Fibroblast of skin of back (primary cell): ENCODE data around the gene C2orf76.

Experiments
- DNase-seq: peaks from one replicate; pipeline ENCODE4 v3.0.0-alpha.2; 2013

C2orf76 gene

DNA sequence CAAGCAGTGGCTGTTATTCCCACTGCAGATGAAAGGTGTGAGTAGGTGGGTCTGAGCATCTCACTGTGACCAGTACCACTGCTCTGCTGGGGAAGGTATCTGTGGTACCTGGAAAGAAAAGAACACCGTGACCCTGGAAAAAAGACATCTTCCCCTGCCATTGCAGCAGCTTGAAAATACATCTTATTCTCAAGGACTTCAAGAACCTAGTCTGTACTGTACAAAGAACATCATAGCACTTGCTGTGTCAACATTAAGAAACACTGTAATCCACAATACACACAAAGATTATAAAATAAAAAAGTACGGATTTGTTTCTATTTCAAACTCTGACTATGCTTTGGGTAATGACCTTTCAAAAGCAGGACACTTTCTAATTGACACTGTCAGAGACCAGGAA lies 28.9 kb downstream of the C2orf76 start:
- DNase-seq: no peak

DNA sequence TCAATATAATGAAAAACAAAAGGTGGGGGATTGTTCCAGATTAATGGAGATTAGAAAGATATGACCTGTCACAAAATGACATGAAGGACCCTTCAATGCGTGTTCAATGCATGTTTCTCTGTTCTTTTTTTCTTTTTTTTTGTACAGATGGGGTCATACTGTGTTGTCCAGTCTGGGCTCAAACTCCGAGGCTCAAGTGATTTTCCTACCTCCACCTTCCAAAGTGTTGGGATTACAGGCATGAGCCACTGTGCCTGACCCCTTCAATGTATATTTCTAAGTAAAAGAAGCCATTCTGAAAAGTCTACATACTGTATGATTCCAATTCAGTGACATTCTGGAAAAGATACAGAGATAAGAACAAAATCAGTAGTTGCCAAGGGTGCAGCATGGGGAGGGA lies 32.8 kb downstream of the C2orf76 start:
- no peak for DNase-seq

DNA sequence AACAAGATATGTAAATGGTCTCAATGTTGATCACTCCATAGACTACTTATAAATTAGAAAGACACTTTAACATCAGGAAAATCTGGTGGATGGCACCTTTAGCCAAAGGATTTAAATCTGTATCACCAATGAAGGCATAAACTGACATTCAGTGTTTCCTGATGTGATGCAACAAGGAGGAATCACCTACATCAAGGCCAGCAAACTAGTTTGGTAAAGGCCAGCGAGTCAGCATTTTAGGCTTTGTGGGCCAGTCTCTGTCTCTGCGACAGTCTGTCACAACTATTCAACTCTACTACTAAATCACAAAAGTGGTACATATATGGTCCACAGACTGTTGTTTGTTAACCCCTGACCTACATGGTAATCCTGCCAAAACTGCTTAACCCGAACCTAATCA lies 33.3 kb downstream of the C2orf76 start:
- no peak for DNase-seq

DNA sequence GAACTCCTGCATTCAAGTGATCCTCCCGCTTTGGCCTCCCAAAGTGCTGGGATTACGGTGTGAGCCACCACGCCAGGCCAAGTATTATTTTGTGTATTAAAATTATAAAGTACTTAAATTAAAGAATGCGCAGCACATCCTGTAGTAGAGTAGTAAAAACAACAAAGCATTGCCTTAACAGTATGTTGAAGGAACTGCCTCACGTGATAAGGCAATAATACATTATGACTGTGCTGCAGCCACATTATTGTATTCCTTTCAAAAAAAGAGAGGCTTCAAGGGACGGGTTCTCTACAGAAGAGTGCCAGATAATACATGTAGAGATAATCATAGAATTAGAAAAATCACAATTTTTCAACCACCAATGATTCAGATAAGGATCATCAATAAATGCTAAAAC lies 33.7 kb downstream of the C2orf76 start:
- DNase-seq: no peak

DNA sequence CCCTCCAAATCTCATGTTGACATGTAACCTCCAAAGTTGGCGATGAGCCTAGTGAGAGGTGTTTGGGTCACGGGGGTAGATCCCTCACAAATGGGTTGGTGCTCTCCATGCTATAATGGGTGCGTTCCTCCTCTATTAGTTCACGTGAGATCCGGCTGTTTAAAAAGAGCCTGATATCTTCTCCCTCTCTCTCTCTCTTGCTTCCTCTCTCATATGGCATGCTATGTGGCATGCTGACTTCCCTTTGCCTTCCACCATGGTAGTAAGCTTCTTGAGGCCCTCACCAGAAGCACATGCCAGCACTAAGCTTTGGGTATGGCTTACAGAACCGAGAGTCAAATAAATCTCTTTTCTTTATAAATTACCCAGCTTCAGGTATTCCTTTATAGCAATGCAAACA lies 39.2 kb downstream of the C2orf76 start:
- DNase-seq: no peak

DNA sequence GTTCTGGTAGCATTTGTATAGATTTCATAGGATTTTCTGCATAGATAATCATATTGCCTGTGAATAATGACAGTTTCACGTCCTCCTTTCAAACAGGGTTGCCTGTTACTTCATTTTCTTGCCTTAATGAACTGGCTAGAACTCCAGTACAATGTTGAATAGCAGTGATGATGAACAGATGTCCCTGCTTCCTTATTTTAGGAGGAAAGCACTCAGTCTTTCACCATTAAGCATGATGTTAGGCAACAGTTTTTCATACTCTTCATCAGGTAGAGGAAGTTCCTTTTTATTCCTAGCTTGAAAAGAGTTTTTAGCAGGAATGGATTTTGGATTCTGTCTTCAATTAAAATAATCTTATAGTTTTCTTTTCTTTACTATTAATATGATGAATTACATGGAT lies 39.7 kb downstream of the C2orf76 start:
- DNase-seq: no peak

DNA sequence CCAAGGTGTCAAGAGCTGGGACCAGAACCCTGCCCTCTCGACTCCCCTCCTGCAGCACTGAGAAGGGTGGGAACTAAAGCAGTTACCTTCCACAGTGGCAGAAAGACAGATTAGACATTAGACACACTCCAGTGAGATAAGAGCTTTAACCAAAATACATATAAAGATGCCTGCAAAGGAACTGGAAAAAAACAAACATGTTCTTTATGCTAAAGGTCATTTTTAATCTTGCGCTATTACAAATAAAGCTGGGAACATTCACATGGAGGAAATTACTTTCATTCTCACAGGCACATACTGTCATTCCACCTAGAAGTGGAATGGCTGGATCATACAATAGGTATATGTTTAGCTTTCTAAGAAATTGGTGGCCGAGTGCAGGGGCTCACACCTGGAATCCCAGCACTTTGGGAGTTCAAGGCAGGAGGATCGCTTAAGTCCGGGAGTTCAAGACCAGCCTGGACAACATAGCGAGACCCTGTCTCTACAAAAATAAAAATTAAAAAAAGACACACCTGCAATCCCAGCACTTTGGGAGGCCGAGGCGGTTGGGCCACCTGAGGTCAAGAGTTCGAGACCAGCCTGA lies 41.9 kb downstream of the C2orf76 start:
- no peak for DNase-seq

DNA sequence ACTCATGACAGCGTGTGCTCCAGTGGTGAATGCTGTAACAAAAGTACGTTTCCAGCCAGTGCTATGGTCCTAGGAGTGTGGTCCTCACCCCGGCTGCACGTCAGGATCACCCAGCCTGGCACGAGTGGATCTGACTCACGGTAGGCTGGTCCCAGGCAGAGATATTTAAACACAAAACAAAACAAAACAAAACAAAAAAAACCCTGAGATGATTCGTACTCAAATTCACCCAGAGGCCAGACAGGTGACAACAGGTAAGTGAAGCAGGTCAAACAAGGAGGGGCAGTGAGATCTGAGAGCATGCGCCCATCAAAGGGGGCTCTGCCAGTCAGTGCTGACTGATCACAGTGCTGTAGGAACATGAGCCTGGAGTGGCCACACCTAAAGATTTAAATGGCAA lies 43.2 kb downstream of the C2orf76 start:
- no peak for DNase-seq

DNA sequence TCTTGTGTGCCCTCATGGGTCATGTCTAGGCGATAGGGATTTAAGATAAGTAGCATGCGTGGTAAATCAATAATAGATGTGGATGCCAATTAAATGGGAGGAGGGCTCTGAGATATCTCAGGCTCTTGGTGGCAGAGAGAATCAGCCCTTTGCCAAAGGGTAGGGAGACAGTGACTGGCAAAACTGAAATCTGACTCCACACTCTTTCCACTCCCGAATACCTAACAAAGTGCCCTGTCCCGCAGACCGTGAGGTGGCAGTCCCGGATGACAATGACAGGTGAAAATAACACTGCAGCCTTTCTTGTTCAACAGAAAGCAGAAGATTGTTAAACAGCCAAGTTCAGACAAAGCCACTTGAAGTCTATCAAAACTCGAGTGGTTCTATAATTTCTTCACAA lies 47.0 kb downstream of the C2orf76 start:
- no peak for DNase-seq

DNA sequence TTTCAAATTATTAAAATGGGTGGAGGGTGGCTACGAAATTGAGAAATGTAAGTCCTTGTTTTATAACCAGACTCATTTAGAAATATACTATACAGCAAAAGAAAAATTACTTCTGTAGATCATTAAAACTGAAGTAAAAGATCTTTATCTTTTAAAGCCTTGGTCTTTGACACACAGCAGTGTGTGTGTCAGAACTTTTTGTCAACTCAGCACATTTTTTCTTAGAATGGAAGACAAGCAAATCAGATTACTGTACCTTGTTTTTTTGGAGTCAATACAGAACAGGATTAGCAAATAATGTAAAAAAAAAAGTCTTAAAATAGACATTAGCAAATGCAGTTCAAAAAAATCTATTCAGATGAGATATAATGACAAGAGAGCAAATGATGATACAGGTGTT lies 49.1 kb downstream of the C2orf76 start:
- no peak for DNase-seq

DNA sequence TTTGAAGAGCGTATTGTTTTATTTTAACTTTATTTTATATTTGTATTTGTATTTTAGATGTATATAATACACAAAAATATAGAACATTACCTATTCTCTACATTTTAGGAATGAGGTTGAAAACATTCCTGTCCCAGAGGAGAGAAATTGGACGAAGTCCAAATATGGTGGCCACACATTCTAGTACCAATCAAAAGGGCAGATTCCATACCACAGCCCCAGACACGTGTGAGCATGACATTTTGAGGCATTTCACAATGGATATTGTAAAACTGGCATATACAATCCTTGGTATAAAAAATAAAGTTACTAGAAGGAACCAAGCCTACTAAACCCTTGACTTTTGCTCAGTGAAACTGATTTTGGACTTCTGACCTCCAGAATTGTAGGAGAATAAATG lies 50.6 kb downstream of the C2orf76 start:
- no peak for DNase-seq

DNA sequence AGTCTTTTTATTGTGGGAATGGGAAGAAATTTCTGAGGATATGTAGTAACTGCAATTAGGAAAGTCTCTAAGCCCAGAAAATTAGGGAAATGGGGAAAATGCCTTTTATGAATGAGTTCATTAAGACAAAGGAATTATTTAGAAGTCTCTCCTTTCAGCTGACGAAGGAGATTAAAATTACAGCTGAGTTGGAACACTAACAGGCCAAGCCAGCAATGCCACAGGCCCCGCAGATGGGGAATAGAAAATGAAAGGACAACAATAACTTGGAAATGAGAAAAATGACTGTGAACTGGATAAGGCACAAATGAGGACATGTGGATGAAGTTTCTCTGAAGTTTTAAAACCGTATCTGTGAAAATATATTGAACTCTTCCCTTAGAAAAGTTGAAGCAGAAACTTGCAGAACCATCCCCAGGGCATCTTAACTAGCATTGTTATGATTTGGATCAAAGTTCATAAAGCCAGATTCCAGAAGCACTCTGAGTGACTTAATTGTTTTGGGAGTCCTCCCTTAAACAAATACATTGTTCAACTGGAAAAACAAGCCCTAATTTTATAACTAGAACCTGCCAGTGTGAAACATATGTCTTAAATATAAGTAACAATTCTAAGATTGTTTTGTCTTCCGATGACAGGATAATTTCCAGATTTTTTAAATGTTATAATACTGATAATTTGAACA lies 51.3 kb downstream of the C2orf76 start:
- DNase-seq: peak; percentile 5

DNA sequence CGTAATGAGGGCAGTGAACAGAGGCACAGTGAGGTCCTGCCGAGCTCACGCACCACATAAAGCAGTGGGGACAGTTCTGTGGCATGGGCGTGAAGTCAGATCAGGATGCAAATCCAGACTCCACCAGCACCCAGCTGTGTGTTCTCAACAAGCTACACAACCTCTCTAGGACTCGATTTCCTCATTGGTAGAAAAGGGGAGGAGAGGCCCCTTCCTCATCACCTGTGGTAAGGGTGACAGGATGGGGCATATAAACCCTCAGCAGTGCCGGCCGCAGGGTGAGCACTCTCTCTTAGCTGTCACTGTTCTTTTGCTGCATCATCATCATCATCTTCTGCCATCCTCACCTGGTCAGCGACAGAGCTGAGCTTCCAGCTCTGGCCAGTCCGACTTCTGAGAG lies 54.8 kb downstream of the C2orf76 start:
- DNase-seq: no peak

DNA sequence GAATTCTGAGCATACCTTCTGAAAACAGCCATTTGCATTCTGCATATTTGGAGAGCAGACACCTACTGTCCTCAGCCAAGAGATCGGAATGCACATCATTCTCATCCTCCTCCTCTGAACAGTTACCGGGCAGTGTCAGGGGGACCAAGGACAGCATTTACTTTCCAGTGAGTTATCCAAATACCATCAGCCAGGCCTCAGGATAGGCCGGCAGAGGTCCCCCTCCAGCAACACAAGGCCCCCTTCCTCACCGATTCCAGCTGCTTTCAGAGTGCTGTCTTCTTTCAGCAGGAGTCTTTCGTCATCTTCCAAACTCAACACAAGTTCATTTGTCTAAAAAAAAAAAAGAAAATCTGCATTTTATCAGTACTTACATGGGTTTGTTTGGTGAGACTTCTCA lies 55.3 kb downstream of the C2orf76 start:
- DNase-seq: no peak

DNA sequence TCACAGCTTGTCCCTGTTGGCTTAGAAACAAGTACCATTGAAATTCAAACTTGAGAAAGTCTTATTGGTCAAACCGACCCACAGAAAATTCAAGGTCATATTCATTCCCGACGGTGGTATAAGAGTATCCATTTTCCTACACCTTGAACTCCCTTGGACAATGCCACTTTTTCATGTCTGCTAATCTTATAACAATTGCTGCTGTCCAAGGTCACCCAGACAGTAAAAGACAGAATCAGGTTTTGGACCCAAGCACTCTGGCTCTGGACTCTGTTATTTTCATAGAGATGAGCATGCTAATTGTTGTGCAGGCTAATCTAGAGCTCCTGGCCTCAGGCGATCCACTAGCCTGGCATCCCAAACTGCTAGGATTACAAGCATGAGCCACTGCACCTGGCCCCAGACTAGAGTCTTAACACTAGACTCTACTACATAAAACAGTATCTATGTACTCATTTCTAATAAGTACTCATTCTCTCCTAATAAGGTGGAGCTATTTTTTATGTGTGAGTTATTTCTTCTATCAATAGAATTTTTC lies 57.8 kb downstream of the C2orf76 start:
- DNase-seq: no peak

DNA sequence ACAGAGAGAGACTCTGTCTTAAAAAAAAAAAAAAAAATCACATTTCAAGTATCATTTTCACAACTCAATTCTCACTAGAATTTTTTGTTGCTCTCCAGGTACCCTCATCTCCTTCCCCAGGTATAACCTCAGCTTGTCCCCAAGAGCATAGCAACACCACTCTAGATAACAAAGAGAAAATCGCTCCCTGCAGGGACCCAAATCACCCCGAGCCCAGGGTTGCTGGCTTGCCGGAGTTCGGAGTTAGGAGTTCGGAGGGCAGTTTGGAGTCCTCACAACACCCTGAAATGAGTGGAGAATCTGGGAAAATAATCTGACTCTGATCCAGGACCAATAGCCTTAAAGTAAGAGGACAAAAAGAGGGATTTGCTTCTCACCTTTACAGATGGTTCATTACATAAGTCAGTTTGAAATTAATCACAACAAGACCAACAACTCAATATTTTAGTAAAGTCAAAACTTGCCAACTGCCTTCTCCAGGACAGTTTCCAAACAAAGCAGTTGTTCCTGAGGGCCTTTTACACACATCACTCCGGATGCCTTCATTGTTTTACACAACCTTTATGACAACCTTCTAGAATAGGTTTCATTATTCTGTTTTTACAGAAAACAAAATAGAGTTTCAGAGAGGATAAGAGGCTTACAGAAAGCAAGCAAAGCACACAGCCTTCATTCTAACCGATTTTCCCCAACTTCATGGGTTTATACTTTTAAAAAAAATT lies 59.1 kb downstream of the C2orf76 start:
- DNase-seq: no peak

DNA sequence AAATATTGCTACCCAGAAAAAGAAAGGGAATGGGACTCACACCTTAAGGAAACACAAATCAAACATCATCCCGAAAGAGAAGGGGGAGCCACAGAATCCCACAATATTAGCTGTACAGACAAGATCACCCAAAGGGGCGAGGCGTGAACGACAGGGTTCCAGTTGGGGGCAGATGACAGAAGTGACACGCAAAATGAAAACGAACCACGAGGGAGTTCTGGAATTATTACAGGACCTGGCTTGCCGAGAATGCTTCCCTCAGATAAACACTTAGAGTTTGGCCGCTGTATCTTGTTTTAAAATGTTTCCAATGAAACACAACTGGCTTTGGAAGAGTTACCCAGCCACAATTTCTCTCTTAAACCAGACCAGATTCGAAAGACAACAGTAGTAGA lies 60.4 kb downstream of the C2orf76 start:
- DNase-seq: no peak

DNA sequence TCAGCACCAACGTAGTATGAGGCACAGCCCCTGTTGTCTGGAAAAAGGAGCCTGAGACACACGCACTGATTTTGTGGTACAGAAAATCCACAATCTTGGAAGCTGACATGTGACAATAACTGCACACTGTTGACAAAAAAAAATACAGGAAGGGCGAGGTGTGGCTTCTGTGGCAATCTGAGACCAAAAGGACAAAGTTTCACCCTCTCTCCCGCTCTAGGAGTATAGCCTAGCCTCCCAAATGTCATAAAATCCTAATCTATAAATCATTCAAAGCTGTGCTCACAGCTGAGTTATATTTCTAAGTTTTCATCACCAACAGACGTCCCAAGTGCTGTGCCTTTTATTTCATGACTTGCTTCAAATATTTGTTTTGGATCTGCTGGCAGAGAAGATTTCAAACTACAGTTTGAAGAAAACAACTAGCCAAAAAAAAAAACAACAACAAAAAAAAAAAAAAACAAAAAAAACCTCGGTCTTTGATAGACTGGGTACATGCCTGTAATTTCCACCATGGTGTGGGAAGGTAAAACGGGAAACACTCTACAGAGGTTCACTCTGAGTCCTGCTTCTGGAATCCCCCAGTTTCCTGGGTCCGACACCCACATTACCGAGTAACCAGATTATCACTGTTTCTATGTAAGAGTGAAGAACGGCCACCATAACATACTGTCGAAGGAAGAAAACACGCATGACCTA lies 61.0 kb downstream of the C2orf76 start:
- DNase-seq: no peak

DNA sequence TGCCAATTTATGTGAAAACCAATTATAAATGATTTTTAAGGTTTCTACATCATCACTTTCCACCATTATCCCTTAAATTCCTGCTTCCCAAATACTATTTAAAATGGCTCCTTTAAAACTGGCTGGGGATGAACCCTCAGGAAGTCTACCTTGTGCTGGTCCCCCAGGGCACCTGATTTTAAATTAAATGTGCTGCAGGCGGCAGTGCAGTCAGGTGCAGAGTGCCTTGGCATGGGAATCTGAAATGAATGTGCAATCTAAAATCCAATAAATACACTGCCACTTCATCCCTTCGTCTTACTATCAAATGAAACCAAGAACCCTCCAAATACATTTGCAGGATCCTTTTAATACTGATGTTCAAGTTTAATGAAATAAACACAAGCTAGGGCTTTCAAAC lies 61.8 kb downstream of the C2orf76 start:
- no peak for DNase-seq

DNA sequence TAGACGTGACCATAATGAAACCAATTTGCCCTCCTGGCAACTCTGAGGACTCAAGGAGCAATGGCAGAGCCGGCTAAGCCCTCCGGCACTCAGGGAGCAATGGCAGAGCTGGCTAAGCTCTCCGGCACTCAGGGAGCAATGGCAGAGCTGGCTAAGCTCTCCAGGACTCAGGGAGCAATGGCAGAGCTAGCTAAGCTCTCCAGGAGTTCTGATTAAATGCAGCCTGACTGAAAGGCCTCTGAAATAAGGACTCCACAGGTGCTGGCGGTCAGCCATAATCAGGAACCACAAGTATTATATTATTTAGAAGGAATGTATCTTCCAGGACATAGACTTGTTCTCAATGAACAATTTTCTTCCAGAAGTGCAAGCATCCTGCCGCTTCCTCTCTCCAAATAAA lies 65.2 kb downstream of the C2orf76 start:
- DNase-seq: no peak

DNA sequence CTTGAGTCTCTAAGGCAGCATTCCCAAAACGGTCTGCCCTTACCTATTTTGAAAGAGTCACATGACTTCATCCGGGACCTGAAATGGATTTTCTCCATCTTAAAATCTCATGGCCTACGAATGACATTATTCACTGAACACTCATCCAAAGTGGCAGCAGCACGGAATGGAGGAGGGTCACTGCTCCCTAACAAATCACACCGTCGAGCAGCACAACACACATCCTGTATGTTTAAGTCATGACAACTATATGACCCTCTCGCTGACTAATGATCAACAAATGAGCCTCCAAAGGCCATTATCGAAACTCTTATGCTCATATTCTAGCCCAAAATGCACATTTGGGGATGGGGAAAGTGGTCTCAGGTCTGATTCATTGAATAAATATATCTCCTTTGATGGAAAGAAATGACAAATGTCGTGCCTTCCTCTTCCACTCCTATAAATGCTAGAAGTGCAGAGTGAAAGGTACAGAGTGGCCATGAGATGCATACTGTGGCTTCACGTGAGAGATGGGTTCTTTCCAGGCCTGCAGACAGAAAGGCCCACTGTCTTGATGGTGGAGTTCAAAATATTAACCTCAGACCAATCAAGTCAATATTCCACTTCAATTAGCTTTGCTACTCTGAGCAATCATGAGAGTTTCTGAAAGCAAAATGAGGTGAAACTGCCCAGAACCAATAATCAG lies 70.8 kb downstream of the C2orf76 start:
- no peak for DNase-seq

DNA sequence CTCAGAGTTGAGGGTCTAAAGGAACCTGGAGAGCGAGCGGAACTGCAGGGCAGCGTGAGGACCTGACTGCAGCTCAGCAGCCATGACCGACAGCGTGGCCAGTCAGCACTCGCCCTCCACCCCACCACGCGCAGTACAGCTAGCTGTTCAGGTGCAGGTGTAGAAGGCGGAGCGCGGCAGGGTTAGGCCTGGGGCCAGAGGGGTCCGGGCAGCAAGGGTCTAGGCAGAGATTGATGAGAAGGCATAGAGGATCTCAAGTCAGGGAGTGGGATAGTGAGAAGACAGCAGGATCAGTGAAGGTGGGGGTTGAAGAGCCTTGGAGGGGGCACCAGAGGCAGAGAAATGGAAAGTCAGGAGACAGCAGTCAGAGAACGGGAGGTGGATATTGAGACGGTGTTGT lies 72.0 kb downstream of the C2orf76 start:
- DNase-seq: no peak

DNA sequence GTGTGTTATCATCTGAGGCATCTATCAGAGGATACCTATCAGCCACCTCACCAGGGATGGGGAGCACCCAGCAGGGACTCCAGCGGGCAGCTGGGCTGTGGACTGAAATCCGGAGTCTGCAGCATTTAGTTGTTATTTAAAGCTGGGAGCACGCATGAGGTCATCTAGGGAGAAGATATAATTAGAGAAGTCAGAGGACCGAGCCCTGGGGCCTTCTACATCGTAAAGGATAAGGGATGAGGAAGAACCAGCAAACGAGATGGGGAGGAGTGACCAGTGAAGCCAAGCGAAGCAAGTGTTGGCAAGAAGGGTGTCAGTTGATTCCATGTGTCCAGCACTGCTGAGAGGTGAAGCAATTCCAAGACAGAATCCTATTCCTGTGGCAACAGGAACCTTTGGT lies 72.7 kb downstream of the C2orf76 start:
- DNase-seq: no peak
